ENCODE data around the gene NKAIN2.
"Not testable (repeated sequence)": the region's sequence is repeated elsewhere in the genome, so short reads cannot be mapped to it uniquely, and the experiment has no call there.

NKAIN2 gene

DNA sequence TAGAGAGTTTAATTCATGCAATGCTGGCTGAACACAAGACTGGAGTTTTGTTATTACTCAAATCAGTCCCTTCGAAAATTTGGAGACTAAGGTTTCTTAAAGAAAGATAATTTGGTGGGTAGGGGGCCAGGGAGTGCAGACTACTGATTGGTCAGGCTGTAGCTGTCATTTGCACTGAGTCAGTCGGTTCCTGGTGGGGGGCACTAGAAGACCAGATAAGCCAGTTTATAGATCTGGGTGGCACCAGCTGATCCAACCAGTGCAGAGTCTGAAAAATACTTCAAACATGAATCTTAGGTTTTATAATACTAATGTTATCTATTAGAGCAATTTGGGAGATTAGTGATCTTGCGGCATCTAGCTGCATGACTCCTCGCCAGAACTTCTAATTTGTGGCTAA, 530.7 kb downstream of the NKAIN2 start:
- DNase-seq (ENCODE audit: low spot score), result no peak

- no peak for DNase-seq (ENCODE audit: low spot score)
These were observed 536.1 kb downstream of the NKAIN2 start for GRCh38 chr6:124339610-124340334.

DNA sequence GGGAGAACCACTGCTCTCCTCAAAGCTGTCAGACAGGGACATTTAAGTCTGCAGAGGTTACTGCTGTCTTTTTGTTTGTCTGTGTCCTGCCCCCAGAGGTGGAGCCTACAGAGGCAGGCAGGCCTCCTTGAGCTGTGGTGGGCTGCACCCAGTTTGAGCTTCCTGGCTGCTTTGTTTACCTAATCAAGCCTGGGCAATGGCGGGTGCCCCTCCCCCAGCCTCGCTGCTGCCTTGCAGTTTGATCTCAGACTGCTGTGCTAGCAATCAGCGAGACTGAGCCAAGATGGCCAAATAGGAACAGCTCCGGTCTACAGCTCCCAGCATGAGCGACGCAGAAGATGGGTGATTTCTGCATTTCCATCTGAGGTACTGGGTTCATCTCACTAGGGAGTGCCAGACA, 544.7 kb downstream of the NKAIN2 start:
- DNase-seq (ENCODE audit: low spot score), result not testable (repeated sequence)

DNA sequence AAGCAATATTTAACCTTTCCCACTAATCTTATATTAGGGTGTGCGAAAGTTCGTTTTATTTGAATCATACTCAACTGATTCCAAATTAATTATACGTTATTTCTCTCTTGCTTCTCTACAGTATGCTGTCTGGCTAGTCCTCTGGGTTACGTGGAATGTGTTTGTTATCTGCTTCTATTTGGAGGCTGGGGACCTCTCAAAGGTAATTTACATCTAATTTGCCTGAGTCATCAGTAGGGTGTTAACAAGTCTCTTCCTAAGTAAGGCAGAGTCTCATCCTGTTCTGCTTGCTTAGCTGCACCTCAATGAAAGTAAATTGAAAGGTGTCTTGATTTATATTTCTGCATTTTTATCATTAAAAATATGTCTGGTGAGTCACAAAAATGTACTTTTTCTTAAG, 551.5 kb downstream of the NKAIN2 start:
- no peak for DNase-seq (ENCODE audit: low spot score)

- DNase-seq (ENCODE audit: low spot score), result no peak
These were observed 552.7 kb downstream of the NKAIN2 start for GRCh38 chr6:124356276-124356810.

GRCh38 chr6:124356811-124357210, 553.1 kb downstream of the NKAIN2 start:
- DNase-seq (ENCODE audit: low spot score), result no peak

DNA sequence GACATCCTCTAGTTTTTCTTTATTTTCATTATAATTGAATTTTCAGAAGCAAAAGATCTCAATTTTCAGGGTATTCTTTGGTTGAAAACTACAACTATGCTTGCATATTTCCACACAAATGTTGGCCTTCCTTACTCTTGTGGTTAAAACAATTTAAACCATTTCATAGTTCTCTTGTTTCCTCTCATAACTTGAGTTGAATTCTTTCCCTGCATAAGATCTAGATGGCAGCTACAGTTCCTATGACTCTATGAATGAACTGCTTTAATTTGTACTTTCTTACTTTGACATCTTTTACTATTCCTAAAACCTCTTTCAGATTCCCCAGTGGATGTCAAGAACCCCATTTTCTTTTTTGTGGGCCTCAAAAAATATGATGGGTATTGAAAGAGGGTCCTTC, 564.5 kb downstream of the NKAIN2 start:
- no peak for DNase-seq (ENCODE audit: low spot score)

- DNase-seq (ENCODE audit: low spot score), result no peak
These were observed 568.4 kb downstream of the NKAIN2 start for GRCh38 chr6:124371974-124372475.

DNA sequence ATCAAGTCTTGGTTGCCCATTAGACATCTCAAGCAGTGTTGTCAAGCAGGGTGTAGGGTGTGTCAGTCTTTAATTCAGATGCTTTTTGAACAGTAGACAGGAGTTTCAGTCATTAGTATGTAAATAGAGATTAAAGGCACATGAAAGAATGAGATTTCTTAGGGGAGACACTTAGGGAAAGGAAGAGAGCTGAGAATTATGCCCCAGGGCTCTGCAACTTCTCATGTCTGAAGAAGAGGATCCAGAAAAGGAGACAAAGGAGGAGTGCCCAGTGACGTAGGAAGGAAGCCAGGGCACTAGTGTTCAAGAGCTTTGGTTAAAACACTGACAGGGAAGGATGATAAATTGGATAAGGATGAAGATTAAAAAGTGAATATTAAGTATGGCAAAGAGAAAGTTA, 569.7 kb downstream of the NKAIN2 start:
- DNase-seq (ENCODE audit: low spot score), result no peak

DNA sequence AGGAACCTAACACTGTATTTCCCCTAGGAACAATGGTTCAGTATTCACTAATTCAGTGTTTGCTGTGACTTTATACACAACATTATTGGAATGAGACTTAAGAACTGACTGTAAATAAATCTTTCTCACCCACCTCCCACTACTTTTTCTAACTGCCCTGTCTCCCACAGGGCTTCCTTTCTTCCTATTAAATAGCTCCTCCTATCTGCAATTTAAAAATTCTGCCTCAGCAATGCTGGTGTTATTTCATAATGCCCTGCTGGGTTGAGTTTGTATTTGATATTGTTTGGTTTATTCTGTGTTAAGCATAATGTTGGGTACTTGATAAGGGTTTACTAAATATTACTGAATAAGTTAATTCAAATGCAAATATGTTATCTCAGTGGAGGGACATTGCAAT, 585.5 kb downstream of the NKAIN2 start:
- no peak for DNase-seq (ENCODE audit: low spot score)

GRCh38 chr6:124393536-124393935, 589.9 kb downstream of the NKAIN2 start:
- DNase-seq (ENCODE audit: low spot score), result no peak

- DNase-seq (ENCODE audit: low spot score), result no peak
These were observed 592.7 kb downstream of the NKAIN2 start for GRCh38 chr6:124396361-124396760.

DNA sequence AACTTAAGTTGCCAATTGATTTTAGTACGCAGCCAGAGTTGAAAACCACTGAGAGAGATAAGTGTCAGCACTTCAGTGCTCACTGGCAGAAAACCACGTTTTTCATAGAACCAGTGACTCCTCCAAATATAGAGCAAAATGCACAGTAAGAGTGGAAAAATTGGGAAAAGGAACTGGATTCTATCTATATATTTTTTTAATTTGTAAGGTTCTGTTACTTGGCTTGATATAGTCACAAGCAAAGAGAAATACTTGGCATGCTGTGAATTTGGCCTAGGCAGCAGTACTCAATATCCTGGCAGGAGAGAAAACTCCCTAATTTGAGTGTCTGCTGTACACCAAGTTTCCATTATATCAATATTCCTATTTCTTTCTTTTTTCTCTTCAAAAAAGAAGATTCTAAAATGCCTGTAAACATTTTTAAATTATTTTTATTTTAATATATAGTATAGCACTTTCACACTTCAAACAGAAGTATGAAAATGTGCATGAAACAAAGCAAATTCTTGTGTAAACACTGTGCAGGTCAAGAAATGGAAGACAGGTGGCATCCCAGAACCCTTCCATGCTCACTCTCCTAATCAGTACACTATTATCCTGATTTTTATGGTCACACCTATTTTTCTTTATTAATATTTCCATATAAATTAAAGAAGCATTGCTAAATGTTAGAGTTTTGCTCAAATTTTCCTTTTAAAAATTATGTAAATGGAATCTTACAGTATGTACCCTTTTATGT, 596.8 kb downstream of the NKAIN2 start:
- DNase-seq (ENCODE audit: low spot score), result no peak

- not testable (repeated sequence) for DNase-seq (ENCODE audit: low spot score)
These were observed 606.8 kb downstream of the NKAIN2 start for GRCh38 chr6:124410425-124410824.

DNA sequence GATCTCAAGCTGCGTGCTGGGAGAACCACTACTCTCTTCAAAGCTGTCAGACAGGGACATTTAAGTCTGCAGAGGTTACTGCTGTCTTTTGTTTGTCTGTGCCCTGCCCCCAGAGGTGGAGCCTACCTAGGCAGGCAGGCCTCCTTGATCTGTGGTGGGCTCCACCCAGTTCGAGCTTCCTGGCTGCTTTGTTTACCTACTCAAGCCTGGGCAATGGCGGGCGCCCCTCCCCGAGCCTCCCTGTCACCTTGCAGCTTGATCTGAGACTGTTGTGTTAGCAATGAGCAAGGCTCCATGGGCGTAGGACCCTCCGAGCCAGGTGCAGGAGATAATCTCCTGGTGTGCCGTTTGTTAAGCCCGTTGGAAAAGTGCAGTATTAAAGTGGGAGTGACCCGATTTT, 609.0 kb downstream of the NKAIN2 start:
- not testable (repeated sequence) for DNase-seq (ENCODE audit: low spot score)

GRCh38 chr6:124420116-124420840, 616.6 kb downstream of the NKAIN2 start:
- no peak for DNase-seq (ENCODE audit: low spot score)

- DNase-seq (ENCODE audit: low spot score), result no peak
These were observed 620.0 kb downstream of the NKAIN2 start for GRCh38 chr6:124423621-124424020.

DNA sequence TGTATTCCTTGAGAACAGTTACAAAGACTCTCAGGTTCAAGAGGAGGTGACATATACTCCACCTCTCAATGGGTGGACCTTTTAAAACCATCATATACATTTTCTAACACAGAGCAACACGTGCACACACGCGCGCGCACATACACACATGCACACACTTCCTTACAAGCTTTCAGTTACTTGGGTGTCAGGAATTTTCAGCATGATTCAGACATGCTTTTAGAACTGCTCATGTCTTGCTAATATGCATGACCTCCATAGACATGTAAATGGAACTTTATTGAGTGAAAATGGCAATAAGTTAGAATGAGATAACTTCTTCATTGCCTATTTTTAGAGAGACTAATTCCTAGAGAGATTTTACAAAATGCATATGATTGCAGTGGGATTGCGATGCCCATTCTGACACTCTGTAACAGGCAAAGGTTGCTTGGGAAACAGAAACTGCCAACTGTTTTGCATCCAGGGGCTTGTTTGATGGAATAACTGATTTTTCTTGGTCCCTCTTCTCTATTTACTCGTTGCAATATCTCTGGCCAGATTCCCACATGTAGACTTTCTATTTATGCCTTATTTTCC, 627.2 kb downstream of the NKAIN2 start:
- DNase-seq (ENCODE audit: low spot score), result no peak

DNA sequence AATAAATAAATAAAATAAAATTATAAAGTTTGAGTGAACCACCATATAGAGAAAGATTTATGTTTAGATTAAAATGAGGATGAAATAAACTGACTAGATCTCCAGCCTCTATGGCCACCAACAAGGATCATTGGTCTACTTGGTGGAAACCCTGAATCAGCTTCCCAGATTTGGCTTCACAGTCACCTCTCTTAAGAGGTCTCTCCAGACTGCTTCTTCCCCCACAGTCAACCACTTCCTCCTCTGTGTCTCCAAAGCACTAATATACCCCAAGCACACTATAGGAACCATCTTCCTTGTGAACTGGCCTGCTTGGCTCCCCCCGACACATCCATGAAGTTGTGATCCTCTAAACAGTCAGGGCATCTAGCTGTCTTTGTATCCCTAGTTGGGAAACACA, 629.0 kb downstream of the NKAIN2 start:
- DNase-seq (ENCODE audit: low spot score), result no peak

DNA sequence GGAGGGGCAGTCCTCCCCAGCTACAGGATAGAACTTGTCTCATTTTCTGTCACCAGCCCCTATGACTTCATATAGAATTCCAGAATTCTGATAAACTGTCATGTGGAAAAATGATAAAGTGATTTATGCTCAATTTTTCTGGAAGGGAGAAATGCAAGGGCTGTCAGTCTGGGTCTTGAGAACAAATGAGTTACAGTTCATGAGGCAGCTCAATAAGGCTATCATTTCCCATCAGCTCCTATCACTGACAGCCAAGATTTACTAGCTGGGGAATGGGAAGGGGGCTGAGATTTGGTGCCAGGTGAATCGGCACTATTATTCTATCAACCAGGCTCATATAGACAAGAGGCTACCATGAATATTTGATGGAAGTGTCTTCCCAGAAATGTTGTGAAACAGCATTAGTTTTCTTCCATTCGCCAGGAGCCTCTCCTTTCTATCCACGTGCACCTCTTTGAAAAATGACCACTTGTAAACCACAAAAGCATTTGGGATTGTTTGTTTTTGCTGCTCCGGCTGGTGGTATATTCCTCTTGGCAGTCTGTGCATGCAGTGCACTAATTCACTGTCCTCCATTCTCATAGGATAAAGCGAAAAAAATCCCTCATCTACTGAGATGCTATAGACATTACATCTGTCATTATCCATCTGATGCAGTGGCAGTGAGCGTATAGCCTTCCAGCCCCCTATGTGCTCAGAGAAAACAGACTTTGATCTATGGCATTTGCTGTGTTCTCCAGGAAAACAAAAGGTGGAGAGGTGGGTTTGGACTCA, 629.9 kb downstream of the NKAIN2 start:
- no peak for DNase-seq (ENCODE audit: low spot score)

GRCh38 chr6:124434421-124434820, 630.8 kb downstream of the NKAIN2 start:
- no peak for DNase-seq (ENCODE audit: low spot score)
